H1 (cell line): Measurements from ENCODE around the gene PAWR. TPM values are rescaled to one million over a fixed set of nuclear protein-coding genes. Genes with fewer than 3 reads are reported as not detected.
A peak's percentile ranks its signal among the peaks of the same experiment; 100 is the strongest.

ENCODE experiments used
- CHD7 ChIP-seq: fragments of 300-600 bp; sonication (generic); IDR thresholded peaks from 2 replicates; pipeline ENCODE4 v1.7.1; 2012; ENCODE audit warnings: low read length, moderate library complexity, mild to moderate bottlenecking, inconsistent platforms; ENCODE audit not compliant: insufficient replicate concordance
- CTCF ChIP-seq, 3 experiments: IDR thresholded peaks; 1 replicate in 2 of 3; 2 replicates in 1 of 3; pipeline versions ENCODE4 v1.5.1 to v1.6.1; 2011; ENCODE audit warnings: low read length in 3 of 3, mild to moderate bottlenecking in 3 of 3, inconsistent platforms in 2 of 3, low read depth in 1 of 3, moderate library complexity in 1 of 3; ENCODE audit not compliant: insufficient read depth in 1 of 3; ENCODE audit errors: control extremely low read depth in 1 of 3
- MAX ChIP-seq: IDR thresholded peaks from 2 replicates; pipeline ENCODE4 v1.6.1; 2012; ENCODE audit warnings: inconsistent platforms
- SAP30 ChIP-seq: fragments of 300-600 bp; sonication (generic); IDR thresholded peaks from 2 replicates; pipeline ENCODE4 v1.7.1; 2012; ENCODE audit warnings: low read length, moderate library complexity, mild to moderate bottlenecking, inconsistent platforms; ENCODE audit not compliant: insufficient read depth, insufficient replicate concordance
- SP2 ChIP-seq: IDR thresholded peaks from 2 replicates; pipeline ENCODE4 v1.6.1; 2012; ENCODE audit warnings: mild to moderate bottlenecking, low read length, inconsistent platforms
- SP4 ChIP-seq: IDR thresholded peaks from 2 replicates; pipeline ENCODE4 v1.6.1; 2012; ENCODE audit warnings: low read length, inconsistent platforms
- polyA plus RNA-seq, 7 experiments: library from polyadenylated mRNA; depleted of rRNA in 3 of 7; stranded (reverse) in 5 of 7; unstranded in 2 of 7; fragments of >200 nt in 5 of 7; fragments of 200-250 nt in 2 of 7; gene quantifications; 1 replicate in 5 of 7; 2 replicates in 1 of 7; 4 replicates in 1 of 7; pipeline versions ENCODE4 v1.2.1 to v1.2.3, GENCODE V29; 2011 to 2013; ENCODE audit warnings: missing spikeins in 2 of 7, mixed read lengths in 2 of 7
- total RNA-seq: library from RNA; stranded (reverse); fragmentation: NEBNext Ultra II Directional; extraction: Animal tissue kit (Norgen Biotek cat#: 25700); gene quantifications from 2 replicates; pipeline ENCODE4 v1.2.1, GENCODE V29; 2021

Gene PAWR
- total and polyA plus RNA-seq, 2 of the 8 experiments (the other 6 are each of a cell fraction or from before 2014, with no cell fraction given): 28.3 to 327 TPM

GRCh38 chr12:79547735-79548609, 142.8 kb downstream of the PAWR start (continued):
- TF ChIP-seq SAP30: peak; percentile 13
- TF ChIP-seq CHD7: peak; percentile 40
- TF ChIP-seq MAX: no peak
- no peak for TF ChIP-seq SP2
- TF ChIP-seq SP4: no peak
- peak in 2 of 3 experiments; percentile 43 to 74; a peak in 3 of 4 replicates for TF ChIP-seq CTCF (IDR thresholded peaks at IDR 0.05; ENCODE audit: control extremely low read depth in 1 of 3, insufficient read depth in 1 of 3, low read depth in 1 of 3, low read length in 3 of 3)
